WTC11 (cell line): ENCODE measurements around the gene GSG1L. TPM values are rescaled to one million over a fixed set of nuclear protein-coding genes. Genes with fewer than 3 reads are reported as not detected.
A peak's percentile ranks its signal among the peaks of the same experiment; 100 is the strongest.

ENCODE experiments used
- ATAC-seq: fragments of 200-7000 bp; cut with Tn5 transposase; 2 replicates; pipeline ENCODE4 v1.10.0; 2021; ENCODE audit warnings: mild to moderate bottlenecking, moderate library complexity
- CTCF ChIA-PET: fragments of 300-600 bp; sonication (Branson Sonifier 250); formaldehyde crosslinking; loops from one replicate; lab custom pipeline; 2021; ENCODE audit warnings: antibody characterized with exemption; lab: Charles Lee
- POLR2A ChIA-PET: fragments of 350-600 bp; sonication (Branson Sonifier 250); formaldehyde crosslinking; loops from one replicate; lab custom pipeline; 2021; ENCODE audit warnings: antibody characterized with exemption; lab: Charles Lee
- DNase-seq: peaks from one replicate; pipeline ENCODE4 v3.0.0; 2021; ENCODE audit warnings: low spot score
- H3K27ac Mint-ChIP-seq: 2 replicates; pipeline ENCODE4 v1.8.0; 2021; ENCODE audit warnings: mixed read lengths
- H3K27me3 Mint-ChIP-seq: 2 replicates; pipeline ENCODE4 v1.8.0; 2021; ENCODE audit warnings: low read depth, mild to moderate bottlenecking, moderate library complexity, mixed read lengths
- H3K36me3 Mint-ChIP-seq: 2 replicates; pipeline ENCODE4 v1.8.0; 2021; ENCODE audit warnings: mixed read lengths
- H3K4me1 Mint-ChIP-seq: 2 replicates; pipeline ENCODE4 v1.8.0; 2022; ENCODE audit warnings: mixed read lengths
- H3K4me3 Mint-ChIP-seq: 2 replicates; pipeline ENCODE4 v1.8.0; 2021; ENCODE audit warnings: mild to moderate bottlenecking, moderate library complexity, mixed read lengths
- H3K9me3 Mint-ChIP-seq: 2 replicates; pipeline ENCODE4 v1.8.0; 2021; ENCODE audit warnings: mixed read lengths
- CREM ChIP-seq: sonication (generic); formaldehyde crosslinking; IDR thresholded peaks from 2 replicates; pipeline ENCODE4 v1.8.1; 2022; ENCODE audit warnings: mild to moderate bottlenecking, missing genetic modification reagents, moderate library complexity
- E2F5 ChIP-seq: sonication (generic); formaldehyde crosslinking; IDR thresholded peaks from 2 replicates; pipeline ENCODE4 v1.8.1; 2022; ENCODE audit warnings: mild to moderate bottlenecking, moderate library complexity, missing genetic modification reagents
- EMX1 ChIP-seq: fragments of 250-450 bp; sonication (Bioruptor Pico); IDR thresholded peaks from 2 replicates; pipeline ENCODE4 v1.8.0; 2021; ENCODE audit warnings: mild to moderate bottlenecking
- ESRRA ChIP-seq: sonication (generic); formaldehyde crosslinking; IDR thresholded peaks from 2 replicates; pipeline ENCODE4 v1.8.1; 2022; ENCODE audit warnings: mild to moderate bottlenecking, missing genetic modification reagents, borderline replicate concordance
- GABPB1 ChIP-seq: sonication (generic); formaldehyde crosslinking; IDR thresholded peaks from 2 replicates; pipeline ENCODE4 v1.8.1; 2023; ENCODE audit warnings: mild to moderate bottlenecking, missing genetic modification reagents
- NR3C1 ChIP-seq: sonication (generic); formaldehyde crosslinking; conservative IDR thresholded peaks from 2 replicates; pipeline ENCODE4 v1.8.1; 2023; ENCODE audit warnings: low read depth, mild to moderate bottlenecking, missing genetic modification reagents
- SMAD4 ChIP-seq: sonication (generic); formaldehyde crosslinking; IDR thresholded peaks from 2 replicates; pipeline ENCODE4 v1.8.0; 2022; ENCODE audit warnings: mild to moderate bottlenecking, missing genetic modification reagents
- STAT6 ChIP-seq: sonication (generic); formaldehyde crosslinking; conservative IDR thresholded peaks from 2 replicates; pipeline ENCODE4 v1.8.1; 2023; ENCODE audit warnings: mild to moderate bottlenecking, low read depth, missing genetic modification reagents, moderate library complexity
- ZNF219 ChIP-seq: sonication (generic); formaldehyde crosslinking; IDR thresholded peaks from 2 replicates; pipeline ENCODE4 v1.8.0; 2023; ENCODE audit warnings: missing genetic modification reagents, mild to moderate bottlenecking, borderline replicate concordance
- ZNF317 ChIP-seq: sonication (generic); formaldehyde crosslinking; IDR thresholded peaks from 2 replicates; pipeline ENCODE4 v1.8.1; 2023; ENCODE audit warnings: low read depth, mild to moderate bottlenecking, moderate library complexity, missing genetic modification reagents, borderline replicate concordance
- ZNF425 ChIP-seq: fragments of 250-450 bp; sonication (Bioruptor Pico); conservative IDR thresholded peaks from 2 replicates; pipeline ENCODE4 v1.9.0; 2021; ENCODE audit warnings: mild to moderate bottlenecking
- ZNF512 ChIP-seq: sonication (generic); formaldehyde crosslinking; IDR thresholded peaks from 2 replicates; pipeline ENCODE4 v1.8.1; 2022; ENCODE audit warnings: missing genetic modification reagents, borderline replicate concordance
- ZNF532 ChIP-seq: fragments of 250-450 bp; sonication (Bioruptor Pico); IDR thresholded peaks from 2 replicates; pipeline ENCODE4 v1.9.0; 2021; ENCODE audit warnings: mild to moderate bottlenecking, borderline replicate concordance
- total RNA-seq: library from RNA; stranded (reverse); gene quantifications from 3 replicates; pipeline ENCODE4 v1.2.3, GENCODE V29; 2021
- TF ChIP-seq, protein P1 (sequence below): fragments of 250-450 bp; sonication (Bioruptor Pico); IDR thresholded peaks from 2 replicates; pipeline ENCODE4 v1.9.0; 2021; ENCODE audit warnings: moderate library complexity, mild to moderate bottlenecking, inconsistent platforms, borderline replicate concordance

Gene GSG1L
- total RNA-seq, 1 experiment from 2014 or later, result 0.28 TPM

DNA sequence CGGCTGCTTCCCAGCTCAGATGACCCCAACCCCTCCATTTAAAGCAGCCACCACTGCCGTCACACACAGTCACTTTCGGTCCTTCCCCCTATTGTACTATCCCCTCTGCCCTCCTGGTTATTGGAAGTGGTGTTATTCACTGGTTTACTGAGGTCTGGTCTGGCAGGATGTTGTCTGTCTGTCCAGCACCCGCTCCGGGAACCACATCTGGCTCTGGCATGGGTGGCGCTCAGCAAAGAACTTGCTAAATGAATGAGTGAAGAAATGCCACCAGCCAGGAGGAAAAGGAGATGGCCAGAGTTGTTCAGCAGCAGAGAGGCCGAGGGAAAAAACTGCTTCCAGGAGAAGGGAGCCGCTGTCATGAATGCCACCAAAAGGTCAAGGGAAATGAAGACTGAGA, 161.6 kb downstream of the GSG1L start:
- Mint-ChIP-seq H3K4me3 (no peak overlapping the region), H3K27ac (peak overlapping the region; percentile 64; the same call in 1 of the 2 replicates), H3K9me3 (peaks cover 11% of the 10 kb centered on the region), H3K4me1 (no peaks in the 10 kb centered on the region), H3K36me3 (no peaks in the 10 kb centered on the region), H3K27me3 (no peaks in the 10 kb centered on the region)
- TF ChIP-seq EMX1 (CRISPR knock-in tag) (no peak), STAT6 (CRISPR knock-in tag) (no peak), ESRRA (CRISPR knock-in tag) (no peak), GABPB1 (CRISPR knock-in tag) (no peak), SMAD4 (CRISPR knock-in tag) (no peak), ZNF317 (CRISPR knock-in tag) (no peak), NR3C1 (no peak), ZNF512 (CRISPR knock-in tag) (no peak), ZNF219 (CRISPR knock-in tag) (no peak), E2F5 (CRISPR knock-in tag) (no peak), CREM (no peak), ZNF532 (CRISPR knock-in tag) (no peak), ZNF425 (CRISPR knock-in tag) (no peak)
- TF ChIP-seq, protein P1, sequence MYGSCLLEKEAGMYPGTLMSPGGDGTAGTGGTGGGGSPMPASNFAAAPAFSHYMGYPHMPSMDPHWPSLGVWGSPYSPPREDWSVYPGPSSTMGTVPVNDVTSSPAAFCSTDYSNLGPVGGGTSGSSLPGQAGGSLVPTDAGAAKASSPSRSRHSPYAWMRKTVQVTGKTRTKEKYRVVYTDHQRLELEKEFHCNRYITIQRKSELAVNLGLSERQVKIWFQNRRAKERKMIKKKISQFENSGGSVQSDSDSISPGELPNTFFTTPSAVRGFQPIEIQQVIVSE (CRISPR knock-in tag), result no peak
- DNase-seq (no peak), ATAC-seq (no peak)
- ChIA-PET CTCF (no interaction called here), POLR2A (no interaction called here)
